Stimulated activated naive B cell treated with anti-CD40 and anti-IgM and Interleukin-4, amounts not matched to agents 10 μg/mL and 1 μg/mL and 100 μg/mL, for 72 hours (primary cell): ENCODE results near the gene NFIA.
"Not testable (repeated sequence)": the region's sequence is repeated elsewhere in the genome, so short reads cannot be mapped to it uniquely, and the experiment has no call there.

ENCODE experiments used
- ATAC-seq, 2 donors: fragments of 150-1000 bp; cut with Tn5 transposase; replicated peaks; 2 replicates each; pipeline ENCODE4 v1.10.0; 2021; ENCODE audit warnings: moderate library complexity in 1 of 2
- DNase-seq: peaks from one replicate; pipeline ENCODE4 v3.0.0; 2021
- H3K27ac Mint-ChIP-seq: one replicate; pipeline ENCODE4 v1.8.0; 2022; ENCODE audit warnings: mild to moderate bottlenecking, mixed read lengths
- H3K27me3 Mint-ChIP-seq, 2 donors: one replicate each; pipeline ENCODE4 v1.8.0; 2022; ENCODE audit warnings: mixed read lengths in 2 of 2
- H3K36me3 Mint-ChIP-seq, 2 donors: one replicate each; pipeline ENCODE4 v1.8.0; 2022; ENCODE audit warnings: mixed read lengths in 2 of 2, mild to moderate bottlenecking in 1 of 2
- H3K4me1 Mint-ChIP-seq, 2 donors: one replicate each; pipeline ENCODE4 v1.8.0; 2022; ENCODE audit warnings: mixed read lengths in 2 of 2, mild to moderate bottlenecking in 1 of 2
- H3K4me3 Mint-ChIP-seq, 2 donors: one replicate each; pipeline ENCODE4 v1.8.0; 2022; ENCODE audit warnings: mild to moderate bottlenecking in 2 of 2, mixed read lengths in 2 of 2, moderate library complexity in 1 of 2
- H3K9me3 Mint-ChIP-seq, 2 donors: one replicate each; pipeline ENCODE4 v1.8.0; 2022; ENCODE audit warnings: mixed read lengths in 2 of 2, mild to moderate bottlenecking in 1 of 2

The NFIA gene

GRCh38 chr1:61451572-61451968 lies 369.2 kb downstream of the NFIA start:
- Mint-ChIP-seq H3K27ac (no peak overlapping the region), H3K9me3 (no peaks in the 10 kb centered on the region), H3K4me1 (peaks cover 9% of the 10 kb centered on the region in 2 donors), H3K27me3 (no peaks in the 10 kb centered on the region), H3K4me3 (no peak overlapping the region), H3K36me3 (no peaks in the 10 kb centered on the region)
- no peak for ATAC-seq
- no peak for DNase-seq

GRCh38 chr1:61452176-61453035 lies 370.0 kb downstream of the NFIA start:
- ATAC-seq (no peak), DNase-seq (no peak)
- H3K4me3 Mint-ChIP-seq: no peak overlapping the region
- no peaks in the 10 kb centered on the region for H3K9me3 Mint-ChIP-seq
- H3K27me3 Mint-ChIP-seq: no peaks in the 10 kb centered on the region
- H3K27ac Mint-ChIP-seq: no peak overlapping the region
- H3K4me1 Mint-ChIP-seq: peaks cover 9% of the 10 kb centered on the region in 2 donors
- no peaks in the 10 kb centered on the region for H3K36me3 Mint-ChIP-seq

- Mint-ChIP-seq H3K9me3 (no peaks in the 10 kb centered on the region), H3K4me3 (no peak overlapping the region), H3K4me1 (peaks cover 9% of the 10 kb centered on the region in 2 donors), H3K36me3 (no peaks in the 10 kb centered on the region), H3K27me3 (no peaks in the 10 kb centered on the region), H3K27ac (no peak overlapping the region)
- DNase-seq (peak; percentile 44), ATAC-seq (peak; percentile 89 to 94)
These were observed 371.0 kb downstream of the NFIA start for GRCh38 chr1:61453111-61453961.

- Mint-ChIP-seq H3K27me3 (no peaks in the 10 kb centered on the region), H3K9me3 (no peaks in the 10 kb centered on the region), H3K4me3 (no peak overlapping the region), H3K27ac (no peak overlapping the region), H3K36me3 (no peaks in the 10 kb centered on the region), H3K4me1 (peaks cover 9% of the 10 kb centered on the region in 2 donors)
- ATAC-seq (no peak), DNase-seq (no peak)
These were observed 373.0 kb downstream of the NFIA start for GRCh38 chr1:61455400-61455799.

- Mint-ChIP-seq H3K36me3 (no peaks in the 10 kb centered on the region), H3K9me3 (no peaks in the 10 kb centered on the region), H3K4me3 (no peak overlapping the region), H3K27me3 (no peaks in the 10 kb centered on the region), H3K27ac (no peak overlapping the region), H3K4me1 (peaks cover 9% of the 10 kb centered on the region in 2 donors)
- no peak for DNase-seq
- ATAC-seq: no peak
These were observed 375.2 kb downstream of the NFIA start for GRCh38 chr1:61457526-61458040.

GRCh38 chr1:61459345-61459744 lies 377.0 kb downstream of the NFIA start:
- H3K4me3 Mint-ChIP-seq: no peak overlapping the region
- H3K36me3 Mint-ChIP-seq: no peaks in the 10 kb centered on the region
- DNase-seq: no peak
- no peaks in the 10 kb centered on the region for H3K27me3 Mint-ChIP-seq
- ATAC-seq: no peak
- no peak overlapping the region for H3K27ac Mint-ChIP-seq
- H3K4me1 Mint-ChIP-seq: no peaks in the 10 kb centered on the region
- no peaks in the 10 kb centered on the region for H3K9me3 Mint-ChIP-seq

- ATAC-seq (no peak), DNase-seq (no peak)
- Mint-ChIP-seq H3K9me3 (no peaks in the 10 kb centered on the region), H3K4me3 (no peak overlapping the region), H3K27ac (no peak overlapping the region), H3K4me1 (no peaks in the 10 kb centered on the region), H3K27me3 (no peaks in the 10 kb centered on the region), H3K36me3 (no peaks in the 10 kb centered on the region)
These were observed 377.8 kb downstream of the NFIA start for GRCh38 chr1:61460191-61460590.

- H3K4me1 Mint-ChIP-seq: no peaks in the 10 kb centered on the region
- no peak for ATAC-seq
- H3K27me3 Mint-ChIP-seq: no peaks in the 10 kb centered on the region
- H3K27ac Mint-ChIP-seq: no peak overlapping the region
- H3K9me3 Mint-ChIP-seq: no peaks in the 10 kb centered on the region
- H3K4me3 Mint-ChIP-seq: no peak overlapping the region
- no peak for DNase-seq
- no peaks in the 10 kb centered on the region for H3K36me3 Mint-ChIP-seq
These were observed 379.3 kb downstream of the NFIA start for GRCh38 chr1:61461406-61462384.

- Mint-ChIP-seq H3K36me3 (no peaks in the 10 kb centered on the region), H3K27me3 (no peaks in the 10 kb centered on the region), H3K27ac (no peak overlapping the region), H3K4me3 (no peak overlapping the region), H3K4me1 (no peaks in the 10 kb centered on the region), H3K9me3 (no peaks in the 10 kb centered on the region)
- ATAC-seq (no peak), DNase-seq (no peak)
These were observed 380.3 kb downstream of the NFIA start for GRCh38 chr1:61462628-61463027.

GRCh38 chr1:61463220-61463619 lies 380.9 kb downstream of the NFIA start:
- H3K9me3 Mint-ChIP-seq: no peaks in the 10 kb centered on the region
- no peak for DNase-seq
- no peak overlapping the region for H3K27ac Mint-ChIP-seq
- ATAC-seq: no peak
- H3K27me3 Mint-ChIP-seq: no peaks in the 10 kb centered on the region
- no peaks in the 10 kb centered on the region for H3K4me1 Mint-ChIP-seq
- no peak overlapping the region for H3K4me3 Mint-ChIP-seq
- no peaks in the 10 kb centered on the region for H3K36me3 Mint-ChIP-seq

GRCh38 chr1:61467836-61468235 lies 385.5 kb downstream of the NFIA start:
- not testable (repeated sequence) for H3K9me3 Mint-ChIP-seq, H3K27ac Mint-ChIP-seq, H3K36me3 Mint-ChIP-seq, H3K4me3 Mint-ChIP-seq, H3K4me1 Mint-ChIP-seq, H3K27me3 Mint-ChIP-seq, DNase-seq, ATAC-seq

GRCh38 chr1:61469365-61469764 lies 387.0 kb downstream of the NFIA start:
- Mint-ChIP-seq H3K36me3 (no peaks in the 10 kb centered on the region), H3K27me3 (no peaks in the 10 kb centered on the region), H3K9me3 (no peaks in the 10 kb centered on the region), H3K4me1 (no peaks in the 10 kb centered on the region), H3K27ac (no peak overlapping the region), H3K4me3 (no peak overlapping the region)
- DNase-seq (no peak), ATAC-seq (no peak)

- peaks cover 0 to 9% of the 10 kb centered on the region in 2 donors for H3K27me3 Mint-ChIP-seq
- no peaks in the 10 kb centered on the region for H3K4me1 Mint-ChIP-seq
- H3K27ac Mint-ChIP-seq: no peak overlapping the region
- no peaks in the 10 kb centered on the region for H3K9me3 Mint-ChIP-seq
- H3K4me3 Mint-ChIP-seq: no peak overlapping the region
- no peaks in the 10 kb centered on the region for H3K36me3 Mint-ChIP-seq
- DNase-seq (no peak), ATAC-seq (no peak)
These were observed 390.5 kb downstream of the NFIA start for GRCh38 chr1:61472876-61473275.
